HEK293 (cell line): ENCODE measurements around the gene GCLM.

Experiments used
- AEBP2 ChIP-seq: fragments of 450-650 bp; formaldehyde crosslinking; IDR thresholded peaks from 2 replicates; pipeline ENCODE4 v1.5.1; 2016; ENCODE audit warnings: missing biosample characterization, missing genetic modification characterization, borderline replicate concordance
- GLI2 ChIP-seq: fragments of 450-650 bp; formaldehyde crosslinking; IDR thresholded peaks from 2 replicates; pipeline ENCODE4; 2017; ENCODE audit warnings: missing biosample characterization, missing genetic modification characterization, low read depth, borderline replicate concordance
- KLF8 ChIP-seq: fragments of 450-650 bp; formaldehyde crosslinking; IDR thresholded peaks from 2 replicates; pipeline ENCODE4 v1.5.1; 2016; ENCODE audit warnings: missing biosample characterization, missing genetic modification characterization
- KLF9 ChIP-seq: fragments of 450-650 bp; formaldehyde crosslinking; IDR thresholded peaks from 2 replicates; pipeline ENCODE4 v1.5.1; 2016; ENCODE audit warnings: missing biosample characterization, missing genetic modification characterization, low read depth
- MEIS1 ChIP-seq: sonication (generic); formaldehyde crosslinking; IDR thresholded peaks from 2 replicates; pipeline ENCODE4 v1.8.1; 2022; ENCODE audit warnings: missing genetic modification reagents, mild to moderate bottlenecking, borderline replicate concordance
- REST ChIP-seq: fragments of 450-650 bp; formaldehyde crosslinking; IDR thresholded peaks from 2 replicates; pipeline ENCODE4 v1.5.1; 2016; ENCODE audit warnings: missing biosample characterization, missing genetic modification characterization
- ZBTB26 ChIP-seq: fragments of 450-650 bp; formaldehyde crosslinking; optimal IDR thresholded peaks from 2 replicates; pipeline ENCODE3; 2016; ENCODE audit warnings: missing biosample characterization, mild to moderate bottlenecking, missing genetic modification characterization
- ZBTB44 ChIP-seq: fragments of 450-650 bp; IDR thresholded peaks from 2 replicates; pipeline ENCODE4 v1.5.1; 2018; ENCODE audit warnings: missing biosample characterization, mild to moderate bottlenecking, missing genetic modification characterization
- ZNF174 ChIP-seq: fragments of 450-650 bp; formaldehyde crosslinking; IDR thresholded peaks from 2 replicates; pipeline ENCODE4 v1.5.0; 2017; ENCODE audit warnings: missing biosample characterization, mild to moderate bottlenecking, missing genetic modification characterization
- ZNF175 ChIP-seq: fragments of 450-650 bp; formaldehyde crosslinking; IDR thresholded peaks from 2 replicates; pipeline ENCODE4 v1.5.1; 2016; ENCODE audit warnings: missing biosample characterization, missing genetic modification characterization
- ZNF18 ChIP-seq: fragments of 450-650 bp; formaldehyde crosslinking; IDR thresholded peaks from 2 replicates; pipeline ENCODE4 v1.5.1; 2016; ENCODE audit warnings: missing biosample characterization, missing genetic modification characterization
- ZNF423 ChIP-seq: fragments of 450-650 bp; formaldehyde crosslinking; IDR thresholded peaks from 2 replicates; pipeline ENCODE4 v1.5.1; 2016; ENCODE audit warnings: missing biosample characterization, missing genetic modification characterization
- ZNF426 ChIP-seq: fragments of 450-650 bp; formaldehyde crosslinking; IDR thresholded peaks from 2 replicates; pipeline ENCODE4 v1.5.1; 2017; ENCODE audit warnings: missing biosample characterization, missing genetic modification characterization, mild to moderate bottlenecking, inconsistent platforms, moderate library complexity
- ZNF449 ChIP-seq: fragments of 450-650 bp; formaldehyde crosslinking; IDR thresholded peaks from 2 replicates; pipeline ENCODE4 v1.5.1; 2017; ENCODE audit warnings: missing biosample characterization, mild to moderate bottlenecking, missing genetic modification characterization, moderate library complexity
- ZNF488 ChIP-seq: fragments of 450-650 bp; formaldehyde crosslinking; IDR thresholded peaks from 2 replicates; pipeline ENCODE4 v1.5.1; 2016; ENCODE audit warnings: missing biosample characterization, missing genetic modification characterization
- ZNF518A ChIP-seq: fragments of 450-650 bp; formaldehyde crosslinking; conservative IDR thresholded peaks from 2 replicates; pipeline ENCODE4 v1.5.1; 2016; ENCODE audit warnings: low read depth, missing biosample characterization, missing genetic modification characterization
- ZNF664 ChIP-seq: fragments of 450-650 bp; formaldehyde crosslinking; IDR thresholded peaks from 2 replicates; pipeline ENCODE4 v1.5.1; 2016; ENCODE audit warnings: missing biosample characterization, missing genetic modification characterization
- ZNF670 ChIP-seq: fragments of 450-650 bp; formaldehyde crosslinking; IDR thresholded peaks from 2 replicates; pipeline ENCODE4 v1.5.1; 2016; ENCODE audit warnings: missing biosample characterization, missing genetic modification characterization, low read depth
- ZNF692 ChIP-seq: fragments of 450-650 bp; formaldehyde crosslinking; IDR thresholded peaks from 2 replicates; pipeline ENCODE4 v1.5.1; 2016; ENCODE audit warnings: missing biosample characterization, missing genetic modification characterization
- ZSCAN16 ChIP-seq: fragments of 450-650 bp; formaldehyde crosslinking; IDR thresholded peaks from 2 replicates; pipeline ENCODE4 v1.5.1; 2016; ENCODE audit warnings: missing biosample characterization, missing genetic modification characterization

GCLM gene

GRCh38 chr1:93847811-93848288, 61.4 kb downstream of the GCLM start (continued):
- no peak for TF ChIP-seq ZBTB44 (tag by site-specific recombination)
- TF ChIP-seq ZNF18 (tag by site-specific recombination): no peak
- TF ChIP-seq ZNF423 (tag by site-specific recombination): peak; percentile 65
- no peak for TF ChIP-seq ZNF518A (tag by site-specific recombination)
- no peak; the same call in 1 of the 2 replicates for TF ChIP-seq KLF8 (tag by site-specific recombination)
- no peak for TF ChIP-seq ZNF488 (tag by site-specific recombination)
- TF ChIP-seq AEBP2 (tag by site-specific recombination): no peak
- no peak for TF ChIP-seq ZNF426
- no peak for TF ChIP-seq ZNF670 (tag by site-specific recombination)
- no peak for TF ChIP-seq ZNF449 (tag by site-specific recombination)
- no peak for TF ChIP-seq GLI2
- no peak for TF ChIP-seq KLF9 (tag by site-specific recombination)
- TF ChIP-seq REST (tag by site-specific recombination): no peak
- no peak for TF ChIP-seq ZNF664
- no peak for TF ChIP-seq ZBTB26
- TF ChIP-seq ZSCAN16: no peak
- TF ChIP-seq ZNF175 (tag by site-specific recombination): no peak
- TF ChIP-seq ZNF174 (tag by site-specific recombination): no peak
- TF ChIP-seq ZNF692: no peak; the same call in 1 of the 2 replicates
- no peak for TF ChIP-seq MEIS1 (CRISPR knock-in tag)
